GM12878 (cell line): ENCODE data around the gene TNF. TPM values are rescaled to one million over a fixed set of nuclear protein-coding genes. Genes with fewer than 3 reads are reported as not detected.

ENCODE experiments used
- ATAC-seq: fragments of 200-7000 bp; cut with Tn5 transposase; 3 replicates; pipeline ENCODE4 v1.9.1; 2020; ENCODE audit warnings: mild to moderate bottlenecking, moderate library complexity
- BruUV-seq: library from RNA; stranded (reverse); fragments of 400-500 nt; replicated peaks from 2 replicates; lab custom pipeline; 2021; lab: Mats Ljungman, UMichigan
- CTCF ChIA-PET: fragments of 300-600 bp; sonication (Branson Sonifier 250); formaldehyde crosslinking; extraction: SDS; loops from one replicate; lab custom pipeline; 2021; ENCODE audit warnings: inconsistent platforms; lab: Yijun Ruan, JAX
- POLR2A ChIA-PET: fragments of 350-600 bp; formaldehyde crosslinking; extraction: SDS; loops from one replicate; lab custom pipeline; 2021; ENCODE audit warnings: inconsistent platforms; lab: Charles Lee
- RAD21 ChIA-PET: fragments of 300-600 bp; sonication (Branson Sonifier 250); formaldehyde crosslinking; loops from one replicate; lab custom pipeline; 2023; ENCODE audit warnings: antibody characterized with exemption; ENCODE audit not compliant: unreplicated experiment; lab: Charles Lee
- SMC1A ChIA-PET: fragments of 300-600 bp; sonication (Branson Sonifier 250); formaldehyde crosslinking; loops from one replicate; lab custom pipeline; 2023; ENCODE audit not compliant: unreplicated experiment, uncharacterized antibody; lab: Charles Lee
- DNase-seq: peaks from one replicate; pipeline ENCODE4 v3.0.0-alpha.2; 2011; ENCODE audit warnings: low read depth, low spot score
- FAIRE-seq: peaks from 3 replicates; lab custom pipeline; 2011; peaks lifted over from hg19 to GRCh38; lab: Jason Lieb, UNC
- H2AFZ ChIP-seq: 2 replicates; pipeline ENCODE4 v1.6.0; 2011; ENCODE audit warnings: low read depth, low read length, control low read depth; ENCODE audit not compliant: control insufficient read depth
- H3K27ac ChIP-seq: 2 replicates; pipeline ENCODE4 v1.5.1; 2011; ENCODE audit warnings: control low read depth; ENCODE audit not compliant: control insufficient read depth, insufficient read depth
- H3K27me3 ChIP-seq, 2 experiments: replicated peaks in 1 of 2; 2 replicates each; pipeline versions ENCODE4 v1.6.0 to v1.6.1; 2011; ENCODE audit warnings: low read length in 1 of 2; ENCODE audit not compliant: control insufficient read depth in 2 of 2, insufficient read depth in 2 of 2
- H3K36me3 ChIP-seq, 2 experiments: 2 replicates each; pipeline ENCODE4 v1.5.1; 2011; ENCODE audit warnings: low read length in 1 of 2; ENCODE audit not compliant: control insufficient read depth in 2 of 2, insufficient read depth in 2 of 2
- H3K4me1 ChIP-seq: 2 replicates; pipeline ENCODE4 v1.6.1; 2011; ENCODE audit warnings: mild to moderate bottlenecking, low read length, moderate library complexity, mixed read lengths; ENCODE audit not compliant: control insufficient read depth, insufficient read depth
- H3K4me2 ChIP-seq: 2 replicates; pipeline ENCODE4 v1.6.0; 2011; ENCODE audit warnings: control low read depth; ENCODE audit not compliant: control insufficient read depth, insufficient read depth
- H3K4me3 ChIP-seq: fragments of 200-600 bp; sonication (generic); 2 replicates; pipeline ENCODE4 v1.5.1; 2016
- H3K79me2 ChIP-seq: 2 replicates; pipeline ENCODE4 v1.6.0; 2011; ENCODE audit warnings: low read length; ENCODE audit not compliant: control insufficient read depth, insufficient read depth
- H3K9ac ChIP-seq: 2 replicates; pipeline ENCODE4 v1.8.0; 2011; ENCODE audit warnings: low read length, control low read depth, mixed read lengths; ENCODE audit not compliant: control insufficient read depth, insufficient read depth
- H3K9me3 ChIP-seq: replicated peaks from 3 replicates; pipeline ENCODE4 v1.5.1; 2011; ENCODE audit warnings: mild to moderate bottlenecking, low read length; ENCODE audit not compliant: control insufficient read depth, insufficient read depth
- H4K20me1 ChIP-seq: 2 replicates; pipeline ENCODE4 v1.6.0; 2011; ENCODE audit not compliant: control insufficient read depth, insufficient read depth
- ATF7 ChIP-seq: fragments of 450-650 bp; IDR thresholded peaks from 2 replicates; pipeline ENCODE4 v1.6.1; 2016; ENCODE audit warnings: low read depth, mild to moderate bottlenecking
- CHD4 ChIP-seq: fragments of 200-600 bp; sonication (generic); IDR thresholded peaks from 2 replicates; pipeline ENCODE4 v1.6.1; 2016; ENCODE audit warnings: mild to moderate bottlenecking
- EP300 ChIP-seq, 2 experiments: fragments of 150-350 bp in 1 of 2; IDR thresholded peaks; 2 replicates each; pipeline ENCODE4 v1.6.1; 2011 to 2012; ENCODE audit warnings: low read depth in 2 of 2, low read length in 2 of 2, borderline replicate concordance in 1 of 2, improper control_type of control experiment in 1 of 2, inconsistent platforms in 1 of 2; ENCODE audit not compliant: control insufficient read depth in 1 of 2
- GATAD2B ChIP-seq: fragments of 450-650 bp; conservative IDR thresholded peaks from 2 replicates; pipeline ENCODE4 v1.6.1; 2017; ENCODE audit warnings: low read depth, mild to moderate bottlenecking, moderate library complexity
- IKZF1 ChIP-seq: fragments of 450-650 bp; conservative IDR thresholded peaks from 2 replicates; pipeline ENCODE4 v1.6.1; 2017; ENCODE audit warnings: antibody characterized with exemption, mild to moderate bottlenecking
- KLF5 ChIP-seq: fragments of 450-650 bp; IDR thresholded peaks from 2 replicates; pipeline ENCODE4 v1.6.1; 2014; ENCODE audit warnings: mild to moderate bottlenecking; ENCODE audit not compliant: partially characterized antibody
- MTA3 ChIP-seq: IDR thresholded peaks from 2 replicates; pipeline ENCODE4 v1.6.1; 2012; ENCODE audit warnings: low read length, inconsistent platforms, borderline replicate concordance
- MXI1 ChIP-seq: fragments of 150-350 bp; IDR thresholded peaks from 2 replicates; pipeline ENCODE4 v1.6.1; 2011; ENCODE audit warnings: low read depth, mild to moderate bottlenecking, inconsistent platforms, low read length, improper control_type of control experiment
- NR2C2 ChIP-seq: IDR thresholded peaks from 2 replicates; pipeline ENCODE4 v1.6.1; 2011; ENCODE audit warnings: borderline replicate concordance, low read depth; ENCODE audit not compliant: control insufficient read depth, insufficient read length
- RBBP5 ChIP-seq: fragments of 200-600 bp; sonication (generic); conservative IDR thresholded peaks from 2 replicates; pipeline ENCODE4 v1.6.1; 2016
- RUNX3 ChIP-seq: IDR thresholded peaks from 2 replicates; pipeline ENCODE4 v1.6.1; 2012; ENCODE audit warnings: low read length, inconsistent platforms
- SMAD1 ChIP-seq: fragments of 450-650 bp; IDR thresholded peaks from 2 replicates; pipeline ENCODE4 v1.6.1; 2018; ENCODE audit warnings: mild to moderate bottlenecking, low read depth; ENCODE audit not compliant: partially characterized antibody
- SMARCA5 ChIP-seq: fragments of 450-650 bp; IDR thresholded peaks from 2 replicates; pipeline ENCODE4 v1.6.1; 2017; ENCODE audit warnings: mild to moderate bottlenecking
- SP1 ChIP-seq: IDR thresholded peaks from one replicate; pipeline ENCODE4 v1.6.1; 2011; ENCODE audit warnings: low read depth, low read length
- SREBF1 ChIP-seq: IDR thresholded peaks from 2 replicates; pipeline ENCODE4 v1.6.1; 2012; ENCODE audit warnings: mild to moderate bottlenecking, low read length
- SUPT20H ChIP-seq: IDR thresholded peaks from 2 replicates; pipeline ENCODE4 v1.6.1; 2011; ENCODE audit warnings: low read depth, mild to moderate bottlenecking, low read length, moderate library complexity, borderline replicate concordance; ENCODE audit not compliant: control insufficient read depth
- SUZ12 ChIP-seq: fragments of 200-600 bp; sonication (generic); IDR thresholded peaks from one replicate; pipeline ENCODE4 v1.6.1; 2018; ENCODE audit warnings: antibody characterized with exemption, mild to moderate bottlenecking; ENCODE audit not compliant: unreplicated experiment
- TARDBP ChIP-seq: IDR thresholded peaks from 2 replicates; pipeline ENCODE4 v1.6.1; 2016; ENCODE audit warnings: borderline replicate concordance
- TCF12 ChIP-seq: IDR thresholded peaks from 2 replicates; pipeline ENCODE4 v1.6.1; 2011; ENCODE audit warnings: low read depth, mild to moderate bottlenecking, low read length
- TCF3 ChIP-seq: IDR thresholded peaks from 2 replicates; pipeline ENCODE4 v1.6.1; 2012; ENCODE audit warnings: low read depth, mild to moderate bottlenecking, low read length, borderline replicate concordance; ENCODE audit not compliant: insufficient read depth
- TCF7 ChIP-seq: IDR thresholded peaks from 2 replicates; pipeline ENCODE4 v1.6.1; 2014; ENCODE audit warnings: antibody characterized with exemption, borderline replicate concordance
- YY1 ChIP-seq: IDR thresholded peaks from 2 replicates; pipeline ENCODE4 v1.6.1; 2011; ENCODE audit warnings: low read depth, mild to moderate bottlenecking, low read length
- ZBED1 ChIP-seq: IDR thresholded peaks from 2 replicates; pipeline ENCODE4 v1.6.1; 2016; ENCODE audit warnings: borderline replicate concordance
- WGBS: methylation state at CpG from one replicate; pipeline ENCODE4 v1.1.6; 2016; ENCODE audit warnings: low lambda C conversion rate; ENCODE audit not compliant: insufficient replicate concordance, insufficient coverage; ENCODE audit errors: missing lambda C conversion rate; 5-methylcytosine and 5-hydroxymethylcytosine counted together
- in situ Hi-C: fragments of 300-500 bp; cut with MboI; formaldehyde crosslinking; loops from 9 replicates; pipeline ENCODE4 v1.14.3; 2018; ENCODE audit warnings: mixed read lengths
- intact Hi-C: fragments of 100-400 bp; cut with micrococcal nuclease; formaldehyde crosslinking; loops from one replicate; pipeline ENCODE4 v1.14.2; 2022; ENCODE audit not compliant: unreplicated experiment
- polyA plus RNA-seq, 11 experiments: library from polyadenylated mRNA; depleted of rRNA in 4 of 11; unstranded in 6 of 11; stranded (reverse) in 5 of 11; fragments of >200 nt; fragmentation: Nextera tagmentation in 4 of 11; fragmentation: Illumina TruSeq in 1 of 11; extraction: Ambion mirVana in 4 of 11; extraction: Trizol in 1 of 11; gene quantifications; 1 replicate in 1 of 11; 2 replicates in 10 of 11; pipeline versions ENCODE4 v1.2.1 to v1.2.3, GENCODE V29; 2011 to 2016; ENCODE audit warnings: inconsistent platforms in 2 of 11, missing spikeins in 2 of 11, low read depth in 1 of 11
- total RNA-seq, 4 experiments: library from RNA; depleted of rRNA in 3 of 4; stranded (reverse); fragments of >200 nt in 3 of 4; fragmentation: Illumina TruSeq in 1 of 4; extraction: Trizol in 1 of 4; gene quantifications; 2 replicates each; pipeline versions ENCODE4 v1.2.1 to v1.2.3, GENCODE V29; 2013 to 2021
- TF ChIP-seq, protein P1 (sequence below): fragments of 450-650 bp; IDR thresholded peaks from 2 replicates; pipeline ENCODE4 v1.6.1; 2017; ENCODE audit warnings: low read depth, mild to moderate bottlenecking, moderate library complexity
- TF ChIP-seq, protein P2 (sequence below): IDR thresholded peaks from 2 replicates; pipeline ENCODE4 v1.6.1; 2011; ENCODE audit warnings: borderline replicate concordance, low read depth, mild to moderate bottlenecking, moderate library complexity, mixed read lengths, low read length; ENCODE audit not compliant: insufficient read depth; ENCODE audit errors: extremely low read length

TNF gene
- total and polyA plus RNA-seq, 10 of the 15 experiments (the other 5 are each of a cell fraction or from before 2014, with no cell fraction given) = 18.0 to 94.8 (median 61.9) TPM

- WGBS = 62% methylated on average over 2 of the region's 2 CpGs
- no peaks in the 10 kb centered on the region for H4K20me1 ChIP-seq
- no TSS peak for BruUV-seq
- peak overlapping the region; percentile 96 for H3K4me2 ChIP-seq
- ChIA-PET CTCF (interaction anchor here (1.1 to 10.5 kb wide), 6 partner anchors 18 to 74 kb away, joined by 4 to 95 read pairs (median 6); partner anchors contain the start of genes NFKBIL1 and TNF), RAD21 (interaction anchor here (1.2 to 3.8 kb wide), 5 partner anchors 19 to 121 kb away, joined by 3 to 27 read pairs (median 5); partner anchors contain the start of genes BAG6 and TNF), SMC1A (interaction anchor here (0.8 to 9.6 kb wide), 9 partner anchors 19 to 65 kb away, joined by 3 to 78 read pairs (median 3); partner anchors contain the start of gene TNF), POLR2A (interaction anchor here (0.6 to 3.4 kb wide), 16 partner anchors 8 to 341 kb away, joined by 3 to 19 read pairs (median 4); partner anchors contain the start of genes BAG6, C6orf47, DDX39B and LSM2)
- no peak for DNase-seq
- FAIRE-seq = no peak
- H3K9me3 ChIP-seq = no peaks in the 10 kb centered on the region
- H3K4me1 ChIP-seq = peaks cover 29% of the 10 kb centered on the region
- peak overlapping the region; percentile 69; the same call in 1 of the 2 replicates for H3K4me3 ChIP-seq
- in situ Hi-C loops = no loop called here
- no peak for ATAC-seq
- H3K36me3 ChIP-seq = no peaks in the 10 kb centered on the region
- H3K79me2 ChIP-seq = peaks cover 24% of the 10 kb centered on the region
- intact Hi-C loops = loop anchor here (5.0 kb wide), 1 partner anchor 120 kb away; the partner anchor contains the start of gene MICB
- H3K9ac ChIP-seq = peak overlapping the region; percentile 78
- H3K27me3 ChIP-seq = no peaks in the 10 kb centered on the region
- H3K27ac ChIP-seq = peak overlapping the region; percentile 93
- no peak overlapping the region for H2AFZ ChIP-seq
- TF ChIP-seq NR2C2 (no peak), SUPT20H (no peak), MTA3 (no peak), SMAD1 (no peak), GATAD2B (no peak), KLF5 (no peak), SUZ12 (no peak), YY1 (no peak), CHD4 (no peak), ZBED1 (no peak), RUNX3 (peak; percentile 74), RBBP5 (no peak), SP1 (no peak), EP300 (IDR thresholded peaks at IDR 0.05; ENCODE audit: borderline replicate concordance in 1 of 2, control insufficient read depth in 1 of 2, low read depth in 2 of 2, low read length in 2 of 2) (no peak), TCF7 (no peak), SREBF1 (no peak), SMARCA5 (no peak), TCF3 (no peak), TARDBP (no peak), MXI1 (no peak), IKZF1 (peak; percentile 28; the same call in 1 of the 2 replicates), TCF12 (0 out of 2 replicates have a peak, but pooled peaks have one; percentile 13), ATF7 (no peak)
- TF ChIP-seq, protein P1, sequence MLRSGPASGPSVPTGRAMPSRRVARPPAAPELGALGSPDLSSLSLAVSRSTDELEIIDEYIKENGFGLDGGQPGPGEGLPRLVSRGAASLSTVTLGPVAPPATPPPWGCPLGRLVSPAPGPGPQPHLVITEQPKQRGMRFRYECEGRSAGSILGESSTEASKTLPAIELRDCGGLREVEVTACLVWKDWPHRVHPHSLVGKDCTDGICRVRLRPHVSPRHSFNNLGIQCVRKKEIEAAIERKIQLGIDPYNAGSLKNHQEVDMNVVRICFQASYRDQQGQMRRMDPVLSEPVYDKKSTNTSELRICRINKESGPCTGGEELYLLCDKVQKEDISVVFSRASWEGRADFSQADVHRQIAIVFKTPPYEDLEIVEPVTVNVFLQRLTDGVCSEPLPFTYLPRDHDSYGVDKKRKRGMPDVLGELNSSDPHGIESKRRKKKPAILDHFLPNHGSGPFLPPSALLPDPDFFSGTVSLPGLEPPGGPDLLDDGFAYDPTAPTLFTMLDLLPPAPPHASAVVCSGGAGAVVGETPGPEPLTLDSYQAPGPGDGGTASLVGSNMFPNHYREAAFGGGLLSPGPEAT = peak; percentile 39; the same call in 1 of the 2 replicates
- TF ChIP-seq, protein P2, sequence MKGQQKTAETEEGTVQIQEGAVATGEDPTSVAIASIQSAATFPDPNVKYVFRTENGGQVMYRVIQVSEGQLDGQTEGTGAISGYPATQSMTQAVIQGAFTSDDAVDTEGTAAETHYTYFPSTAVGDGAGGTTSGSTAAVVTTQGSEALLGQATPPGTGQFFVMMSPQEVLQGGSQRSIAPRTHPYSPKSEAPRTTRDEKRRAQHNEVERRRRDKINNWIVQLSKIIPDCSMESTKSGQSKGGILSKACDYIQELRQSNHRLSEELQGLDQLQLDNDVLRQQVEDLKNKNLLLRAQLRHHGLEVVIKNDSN = no peak
Observed at GRCh38 chr6:31617010-31617409, 41.6 kb downstream of the TNF start.
